NCI-H2029 treated with DMSO at 0.1 percent for 48 hours (cell line): ENCODE measurements around the gene RUNX3.
A peak's percentile ranks its signal among the peaks of the same experiment; 100 is the strongest.

Source experiments
- DNase-seq: peaks from one replicate; lab custom pipeline; 2025; lab: John Stamatoyannopoulos, UW

RUNX3 gene

DNA sequence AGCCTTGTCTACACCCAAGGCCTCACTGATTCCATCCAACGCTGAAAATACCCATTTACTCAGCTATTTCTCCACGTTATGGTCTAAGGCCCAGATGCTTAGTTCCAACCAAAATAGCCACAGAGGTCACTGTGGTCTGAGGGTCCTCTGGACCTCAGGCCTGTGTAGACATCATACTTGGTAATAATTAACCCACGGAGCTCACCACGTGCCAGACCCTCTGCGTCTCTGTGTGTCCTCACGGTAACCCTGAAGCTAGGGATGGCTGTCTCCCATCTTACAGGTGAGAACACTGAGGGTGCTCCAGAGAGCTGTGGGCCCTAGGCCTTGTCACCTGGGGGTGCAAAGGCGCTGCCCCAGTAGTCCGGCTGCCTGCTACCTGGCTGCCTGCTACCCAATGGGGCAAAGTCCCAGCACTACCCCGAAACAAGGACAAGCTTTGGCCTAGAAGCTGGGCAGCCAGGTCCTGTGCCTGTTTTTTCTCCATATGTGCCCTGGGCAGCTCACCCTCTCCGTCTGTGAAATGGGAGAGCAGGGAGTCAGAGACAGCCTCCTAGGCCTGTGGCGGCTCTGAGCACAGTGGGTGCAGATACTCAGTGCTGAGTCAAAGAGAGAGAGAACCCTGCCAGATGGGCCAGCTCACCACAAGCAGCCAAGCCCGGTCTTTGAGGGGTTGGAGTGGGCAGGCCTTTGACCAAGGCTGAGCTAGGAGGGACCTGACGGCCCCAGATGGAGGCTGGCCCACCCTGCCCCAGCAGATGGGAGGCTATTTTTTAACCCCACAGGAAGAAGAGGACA is 17.0 kb upstream of the RUNX3 start:
- DNase-seq, result no peak

DNA sequence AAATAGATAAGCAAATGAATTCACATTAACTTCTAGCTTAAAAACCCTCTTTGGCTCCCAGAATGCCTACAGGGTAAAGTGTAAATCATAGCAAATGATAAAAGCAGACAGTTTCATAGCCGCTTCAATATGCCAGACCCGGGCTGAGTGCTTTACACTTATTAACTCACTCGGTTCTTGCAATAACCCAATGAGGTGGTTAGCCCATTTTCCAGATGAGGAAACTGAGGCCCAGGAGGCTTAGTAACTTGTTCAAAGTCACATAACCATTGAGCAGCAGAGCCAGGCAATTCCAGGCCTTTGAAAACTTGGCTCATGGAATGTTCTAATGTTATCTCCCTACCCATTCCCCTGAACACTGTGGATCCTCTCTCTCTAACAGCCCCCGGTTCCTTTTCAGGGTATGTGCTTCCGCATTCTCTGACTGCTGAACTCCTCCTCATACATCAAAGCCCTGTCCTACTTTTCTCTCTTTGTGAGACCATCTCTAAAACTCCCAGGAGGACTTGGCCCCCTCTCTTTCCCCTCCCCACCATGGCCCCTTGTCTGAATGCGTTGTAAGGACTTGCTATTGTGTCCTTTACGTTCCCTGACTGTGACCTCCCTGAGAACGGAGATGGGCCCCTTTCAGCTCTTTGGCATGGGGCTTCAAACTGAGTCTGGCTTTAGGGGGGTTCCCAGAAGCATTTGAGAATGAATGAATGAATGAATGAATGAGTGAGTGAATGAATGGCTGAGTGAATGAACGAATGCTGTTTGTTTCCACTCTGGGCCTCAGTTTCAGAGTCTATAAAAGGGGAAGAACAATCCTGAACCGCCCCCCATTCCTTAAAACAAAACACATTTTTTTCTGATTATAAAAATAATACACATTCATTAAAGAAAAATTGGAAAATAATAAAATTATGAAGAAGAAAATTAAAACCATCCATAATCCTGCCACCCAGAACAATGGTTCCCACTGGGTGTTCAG is 15.6 kb upstream of the RUNX3 start:
- no peak for DNase-seq

DNA sequence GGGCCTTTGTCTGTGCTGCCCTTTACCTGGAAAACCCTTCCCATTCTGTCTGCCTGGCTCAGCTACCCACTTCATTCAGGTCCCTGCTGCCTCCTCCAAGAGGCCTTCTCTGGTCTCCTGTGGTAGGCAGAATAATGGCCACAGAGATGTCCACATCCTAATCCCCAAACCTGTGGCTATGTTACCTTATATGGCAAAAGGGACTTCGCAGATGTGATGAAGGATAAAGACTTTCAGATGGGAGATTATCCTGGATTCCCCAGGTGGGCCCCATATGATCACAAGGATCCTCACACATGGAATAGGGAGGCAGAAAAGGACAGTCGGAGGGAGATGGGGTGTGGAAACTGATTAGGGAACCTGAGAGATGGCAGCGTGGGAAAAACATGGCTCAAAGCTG is 14.2 kb upstream of the RUNX3 start:
- DNase-seq, result no peak

DNA sequence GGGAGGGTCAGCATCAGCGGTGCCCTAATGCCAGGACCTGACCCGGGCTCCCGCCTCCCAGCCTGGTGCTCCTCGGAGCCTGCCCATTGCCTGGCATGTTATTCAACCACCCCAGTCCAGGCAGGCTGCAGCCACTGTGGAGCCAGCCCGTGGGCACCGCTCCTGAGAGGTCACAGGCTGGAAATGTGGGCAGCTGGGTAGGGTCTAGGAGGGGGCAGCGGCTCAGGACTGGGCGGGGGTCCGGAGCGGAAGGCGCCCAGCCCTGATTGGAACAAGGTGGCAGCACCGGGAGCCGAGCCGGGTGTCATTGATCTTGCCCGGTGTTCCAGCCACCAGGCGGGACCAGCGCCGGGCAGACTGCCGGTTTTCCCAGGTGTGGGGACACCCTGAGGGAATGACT is 12.7 kb upstream of the RUNX3 start:
- no peak for DNase-seq

DNA sequence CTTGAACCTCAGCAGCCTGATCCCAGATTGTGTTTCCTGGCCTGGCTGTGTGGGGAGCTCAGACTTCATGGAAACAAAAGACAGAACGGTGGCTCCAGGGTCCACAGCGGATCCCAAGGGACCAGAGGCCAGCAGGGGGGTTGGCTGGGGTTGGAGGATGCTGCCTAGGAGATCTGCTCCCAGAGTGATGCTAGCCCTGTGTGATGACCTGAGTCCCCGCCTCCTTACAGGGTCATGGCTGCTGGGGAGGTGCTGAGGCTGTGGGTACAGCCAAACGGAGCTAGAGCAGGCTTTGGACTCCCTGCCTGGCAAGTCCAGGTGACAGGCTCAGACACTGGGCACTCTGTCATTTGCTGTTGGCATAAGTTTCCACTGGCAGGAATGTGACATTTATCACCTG is 11.5 kb upstream of the RUNX3 start:
- no peak for DNase-seq

DNA sequence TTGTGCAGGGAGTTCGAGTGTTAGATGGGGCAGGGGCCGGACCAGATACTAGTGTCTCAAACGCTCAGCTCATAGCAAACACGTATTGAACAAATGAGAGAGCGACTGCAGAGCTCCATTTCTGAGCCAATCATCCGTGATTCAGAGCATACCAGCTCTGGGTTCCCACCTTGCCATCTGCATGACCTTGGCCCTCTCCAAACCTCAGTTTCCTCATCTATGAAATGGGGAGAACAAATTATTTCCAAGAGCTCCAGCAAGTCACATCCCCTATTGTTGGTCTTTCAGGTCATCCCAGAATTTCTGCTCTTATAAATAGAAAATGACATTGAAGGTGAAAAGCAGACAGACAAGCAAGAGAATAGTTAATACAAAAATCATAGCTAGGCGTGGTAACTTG is 10.2 kb upstream of the RUNX3 start:
- DNase-seq, result no peak

DNA sequence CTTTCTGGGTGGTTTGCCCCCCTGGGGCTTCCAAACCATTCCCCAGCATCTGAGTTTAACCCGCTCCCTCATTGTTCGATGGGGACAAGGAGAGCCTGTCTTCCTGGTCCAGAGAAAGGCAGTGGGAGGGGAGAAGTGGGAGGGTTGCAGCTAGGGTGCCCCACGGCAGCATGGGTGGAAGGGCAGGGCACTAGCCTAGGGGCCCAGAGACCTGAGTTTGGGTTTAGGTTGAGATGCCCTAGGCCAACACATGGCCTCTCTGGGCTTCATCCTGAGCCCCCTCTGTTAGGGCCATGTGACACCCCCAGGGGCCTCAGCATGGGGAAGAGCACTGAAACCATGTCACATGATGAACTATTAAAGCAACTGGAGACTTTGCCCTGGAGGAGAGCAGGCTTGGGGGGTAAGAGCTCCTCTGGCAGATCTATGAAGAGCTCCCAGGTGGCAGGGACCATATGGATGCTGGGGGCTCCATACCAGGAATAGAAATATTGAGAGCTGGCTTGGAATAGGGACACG is 9.7 kb upstream of the RUNX3 start:
- no peak for DNase-seq

DNA sequence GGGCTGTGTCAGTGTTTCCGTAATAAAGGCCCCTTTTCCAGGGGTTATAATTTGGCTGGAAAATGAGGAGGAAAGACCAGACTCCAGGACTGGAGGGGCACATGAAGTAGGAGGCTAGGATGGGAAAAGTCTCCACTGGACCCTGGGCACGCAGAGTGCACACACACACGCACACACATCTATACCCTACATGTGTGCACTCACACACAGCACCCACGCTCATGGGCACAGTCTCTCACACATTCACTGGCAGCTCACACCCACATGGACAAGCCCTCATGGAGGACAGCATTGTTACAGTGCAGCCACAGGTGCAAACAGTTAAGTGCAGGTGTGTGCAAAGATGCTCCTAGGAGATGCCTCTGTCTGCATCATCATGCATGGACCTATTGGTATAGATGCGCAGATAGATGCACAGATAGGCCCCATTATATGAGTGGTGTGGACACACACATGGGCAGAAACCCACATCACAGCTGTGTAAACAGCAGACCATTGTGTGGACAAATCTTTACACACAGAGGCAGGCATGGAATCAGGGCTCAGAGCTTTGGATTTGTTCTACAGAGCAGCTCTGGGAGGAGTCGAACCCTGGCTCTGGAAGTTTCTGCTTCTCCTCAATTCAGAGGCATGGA is 9.1 kb upstream of the RUNX3 start:
- DNase-seq, result no peak

DNA sequence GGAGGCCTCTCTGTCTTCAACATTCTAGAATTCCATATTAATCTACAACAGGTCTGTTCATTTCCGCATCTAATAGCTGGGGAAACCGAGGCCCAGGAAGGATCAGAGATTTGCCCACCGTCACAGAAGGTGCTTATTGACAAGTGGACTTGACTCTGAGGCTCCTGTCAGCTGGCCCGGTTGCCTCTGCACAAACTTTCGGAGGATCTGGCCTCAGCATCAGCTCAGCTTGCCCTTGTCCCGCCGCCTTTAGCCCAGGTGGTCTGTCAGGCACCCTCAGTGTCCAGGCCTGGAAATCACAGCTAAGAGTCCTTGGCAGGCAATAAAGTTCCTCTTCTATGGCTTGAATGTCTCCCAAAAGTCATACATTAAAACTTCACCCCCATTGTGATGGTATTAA is 8.2 kb upstream of the RUNX3 start:
- DNase-seq, result no peak

DNA sequence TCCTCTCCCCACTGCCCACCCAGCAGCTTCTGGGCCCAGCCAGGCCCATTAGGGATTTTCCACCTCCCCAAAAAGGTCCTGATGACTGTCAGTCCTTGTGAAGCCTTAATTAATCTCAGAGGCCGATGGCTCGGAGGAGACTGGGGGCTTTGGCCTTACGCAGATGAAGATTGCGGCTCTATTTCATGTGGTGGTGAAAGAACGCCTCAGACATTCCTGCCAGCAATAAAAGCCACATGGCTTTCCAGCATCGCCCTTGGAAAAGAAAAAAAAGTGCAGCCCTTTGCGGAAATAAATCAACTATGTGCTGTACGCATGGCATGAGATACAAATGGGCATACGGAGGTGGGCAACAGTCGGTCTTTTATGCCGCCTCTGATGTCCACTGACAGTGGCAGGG is 6.6 kb upstream of the RUNX3 start:
- DNase-seq, result no peak

DNA sequence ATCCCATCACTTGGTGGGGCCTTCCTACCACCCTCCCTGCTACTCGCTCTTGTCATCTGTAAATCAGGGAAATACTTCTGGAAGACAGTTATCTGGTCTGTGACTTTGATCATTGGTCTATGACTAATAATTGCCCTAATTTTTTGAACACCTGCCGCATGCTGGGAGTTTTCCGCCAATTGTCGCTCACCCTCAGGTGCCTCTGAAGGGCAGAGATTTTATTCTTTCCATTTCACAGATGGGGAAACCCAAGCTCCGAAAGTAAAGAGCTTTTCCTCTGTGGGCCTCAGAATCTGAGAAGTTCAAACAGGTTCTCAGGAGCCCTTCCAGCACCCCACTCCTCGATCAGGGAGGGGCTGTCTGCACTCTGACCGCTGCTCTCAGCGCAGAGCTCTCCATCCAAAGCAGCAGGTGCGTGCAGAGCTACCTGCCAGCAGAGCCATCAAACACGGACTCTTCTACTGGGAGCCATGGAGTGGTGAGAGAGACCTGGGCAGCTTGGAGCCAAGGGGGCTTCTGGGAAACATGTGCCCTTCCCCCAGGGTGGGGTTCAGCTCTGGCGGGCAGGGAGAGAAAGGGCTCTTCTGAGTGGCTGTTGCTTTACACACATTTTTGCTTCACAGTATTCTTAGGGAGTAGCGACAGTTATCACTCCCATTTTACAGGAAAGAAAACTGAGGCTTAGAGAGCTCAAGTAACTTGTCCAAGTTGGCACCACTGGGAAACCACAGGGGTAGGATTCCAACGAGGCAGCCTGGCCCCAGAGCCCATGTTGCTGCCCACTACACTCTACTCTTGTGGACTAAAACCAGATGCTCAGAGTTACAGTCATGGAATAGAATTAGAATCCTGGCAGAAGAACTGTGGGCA is 5.8 kb upstream of the RUNX3 start:
- no peak for DNase-seq

DNA sequence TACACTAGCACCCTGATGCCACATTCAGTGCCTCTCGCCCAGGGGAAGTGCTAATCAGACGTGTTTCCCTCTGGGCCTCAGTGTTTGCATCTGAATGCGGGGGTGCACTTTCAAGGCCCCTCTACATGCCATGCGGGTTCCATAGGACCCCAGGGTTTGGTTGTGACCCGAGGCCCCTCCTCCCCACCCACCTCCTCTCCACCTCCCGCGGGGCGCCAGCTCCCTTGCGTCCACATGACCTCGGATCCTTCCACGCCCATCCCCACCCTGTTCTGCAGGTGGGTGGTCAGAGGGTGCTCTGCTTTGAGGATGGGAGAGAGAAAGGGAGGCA is 5.1 kb upstream of the RUNX3 start:
- DNase-seq, result no peak

DNA sequence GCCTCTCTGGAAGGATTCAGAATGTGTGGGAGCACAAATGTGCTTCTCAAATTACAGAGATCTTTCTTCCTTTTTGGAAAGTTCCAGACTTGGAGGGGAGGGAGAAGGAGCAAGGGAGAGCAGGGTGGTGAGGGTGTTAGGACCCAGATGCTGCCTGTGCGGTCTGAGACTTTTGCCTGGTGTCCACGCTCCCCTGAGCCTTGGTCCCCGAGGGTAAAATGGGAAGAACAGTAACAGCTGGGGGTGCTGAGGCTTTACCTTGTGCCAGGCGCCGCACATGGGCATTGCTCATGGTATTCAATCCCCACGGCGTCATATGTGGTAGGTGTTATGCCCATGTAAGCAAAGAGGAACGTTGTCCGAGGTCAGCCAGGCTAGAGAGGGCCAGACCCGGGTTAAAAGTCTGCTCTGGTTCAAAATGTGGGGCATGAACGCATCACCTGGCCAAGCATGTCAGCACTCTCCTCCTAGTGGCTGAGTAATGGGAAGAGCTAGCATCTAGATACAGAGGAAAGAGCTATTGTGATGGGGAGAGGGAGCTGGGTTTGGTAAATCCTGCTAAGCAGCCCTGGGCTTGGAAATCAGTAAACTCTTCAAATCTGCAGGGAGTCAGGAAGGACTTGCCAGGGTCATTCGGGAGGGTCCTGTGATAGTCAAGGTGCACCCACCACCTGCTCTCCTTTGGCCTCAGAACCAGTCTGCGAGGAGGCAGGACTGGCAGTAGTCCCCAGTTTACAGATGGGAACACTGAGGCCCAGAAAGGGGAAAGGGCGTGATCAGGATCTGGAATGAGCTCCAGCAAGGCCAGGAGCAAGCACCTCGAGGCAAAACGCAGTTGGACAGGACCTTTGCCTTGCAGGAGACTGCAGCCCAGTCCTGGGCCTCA is 4.5 kb upstream of the RUNX3 start:
- no peak for DNase-seq

DNA sequence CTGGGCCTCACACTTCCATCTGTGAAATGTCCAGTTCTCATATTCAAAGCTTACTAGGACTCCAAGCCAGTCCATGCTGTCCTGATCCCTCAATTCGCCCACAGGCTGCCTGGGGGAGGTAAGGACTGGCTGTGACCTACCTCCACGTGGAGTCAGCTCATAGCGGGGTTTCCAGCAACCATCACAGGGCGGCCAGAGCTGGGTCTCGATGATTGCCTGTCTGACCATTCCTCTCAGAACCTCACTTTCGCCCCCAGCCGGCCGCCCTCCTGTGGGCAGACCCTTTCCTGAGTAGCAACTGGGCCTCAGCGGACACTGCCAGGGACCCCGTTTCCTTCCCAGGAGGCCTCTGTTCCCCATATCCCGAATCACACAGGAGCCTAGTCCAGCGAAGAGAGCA is 3.4 kb upstream of the RUNX3 start:
- DNase-seq, result no peak

DNA sequence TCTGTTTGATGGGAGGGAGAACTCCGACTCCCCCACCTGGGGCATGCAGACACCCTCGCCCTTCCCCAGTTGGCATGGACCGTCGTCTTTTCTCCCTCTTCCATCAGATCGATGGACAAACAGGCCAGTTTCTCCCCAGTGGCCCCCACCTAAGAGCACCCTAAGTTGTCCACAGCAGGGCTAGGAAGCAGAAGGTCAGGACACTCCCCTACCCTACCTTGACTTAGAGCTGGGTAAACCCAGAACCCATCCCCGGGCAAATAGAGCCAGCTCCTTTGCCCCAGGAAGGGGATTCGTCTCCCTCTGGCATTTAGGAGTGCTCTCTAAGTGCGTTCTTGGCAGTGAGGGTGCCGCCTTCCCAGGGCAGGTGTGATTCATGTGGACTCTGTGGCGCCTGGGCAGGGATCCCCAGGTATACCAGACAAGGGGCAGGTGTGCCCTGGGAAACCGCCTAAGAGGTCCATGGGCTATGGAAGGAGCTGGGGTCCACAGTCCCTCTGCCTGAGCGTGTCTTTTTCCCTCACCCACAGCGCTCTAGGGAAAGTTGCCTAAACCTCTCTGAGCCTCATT is 2.7 kb upstream of the RUNX3 start:
- peak; percentile 42 for DNase-seq

DNA sequence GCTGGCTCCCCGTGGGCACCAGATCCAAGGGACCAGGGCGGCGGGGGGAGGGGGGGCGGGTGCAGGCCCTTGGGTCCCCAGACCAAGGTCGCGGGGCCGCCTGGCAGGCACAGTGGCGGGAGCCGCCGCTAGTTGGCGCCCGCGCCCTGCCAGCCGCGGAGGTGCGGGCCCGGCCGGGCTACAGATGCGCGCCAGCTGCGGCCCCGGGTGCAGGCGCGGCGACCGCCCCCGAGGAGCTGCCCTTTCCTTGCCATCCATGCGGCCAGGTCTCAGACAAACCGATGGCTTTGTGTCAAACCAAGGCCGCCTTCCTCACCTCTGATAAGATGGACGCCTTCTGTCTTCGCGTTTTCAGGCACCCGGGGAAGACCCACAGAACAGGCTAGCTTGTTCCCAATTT is 2.2 kb upstream of the RUNX3 start:
- no peak for DNase-seq

DNA sequence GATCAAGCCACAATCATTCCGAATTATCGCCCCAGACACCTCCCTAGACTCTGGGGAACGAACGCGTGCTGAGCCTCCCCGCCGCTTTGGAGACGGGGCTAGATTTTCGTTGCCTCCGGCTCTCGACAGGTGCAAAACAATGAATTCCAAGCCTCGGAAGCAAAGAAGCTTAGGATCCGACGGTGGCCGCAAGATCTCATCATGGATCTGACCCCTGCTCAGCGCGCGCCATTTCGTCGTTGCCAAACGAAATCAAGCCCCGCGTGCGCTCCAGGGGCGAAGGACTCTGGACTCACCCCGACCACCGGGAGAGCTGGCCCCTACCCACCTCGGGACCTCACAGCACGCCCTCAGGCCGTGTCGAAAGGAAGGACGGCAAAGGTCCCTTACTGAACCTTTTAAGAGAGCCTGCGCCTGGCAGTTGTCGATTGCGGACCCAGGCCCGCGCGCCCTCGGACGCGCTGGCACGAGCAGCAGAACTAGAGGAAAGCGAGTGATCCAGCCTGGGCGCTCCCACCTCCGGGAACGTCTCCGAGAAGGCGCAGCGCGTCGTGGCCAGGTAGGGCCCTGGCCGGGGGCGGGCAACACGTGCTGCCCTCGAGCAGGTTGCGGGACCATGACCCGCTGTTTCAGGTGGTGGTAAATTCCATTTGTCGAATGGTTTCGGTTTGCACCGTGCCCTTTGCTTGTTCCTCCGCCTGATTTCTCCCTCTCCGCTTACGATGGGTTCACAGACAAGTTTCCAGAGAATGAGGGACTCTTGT is 1.6 kb upstream of the RUNX3 start:
- no peak for DNase-seq

DNA sequence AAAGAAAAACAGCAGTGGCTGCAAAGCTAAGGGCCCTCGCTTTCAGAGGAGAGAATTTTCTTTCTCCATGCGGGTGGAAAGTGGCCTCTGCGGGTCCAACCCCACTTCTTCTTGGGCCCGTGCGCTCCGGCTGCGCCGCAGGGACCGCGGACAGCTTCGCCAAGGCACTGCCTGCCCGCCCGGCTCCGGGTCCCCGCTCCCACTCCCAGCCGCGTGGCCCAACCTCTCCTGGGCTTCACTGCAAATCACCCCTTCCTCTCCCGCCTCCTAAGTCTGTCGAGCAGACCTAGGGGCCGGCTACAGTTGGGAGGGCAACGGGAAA is 1.0 kb upstream of the RUNX3 start:
- no peak for DNase-seq

DNA sequence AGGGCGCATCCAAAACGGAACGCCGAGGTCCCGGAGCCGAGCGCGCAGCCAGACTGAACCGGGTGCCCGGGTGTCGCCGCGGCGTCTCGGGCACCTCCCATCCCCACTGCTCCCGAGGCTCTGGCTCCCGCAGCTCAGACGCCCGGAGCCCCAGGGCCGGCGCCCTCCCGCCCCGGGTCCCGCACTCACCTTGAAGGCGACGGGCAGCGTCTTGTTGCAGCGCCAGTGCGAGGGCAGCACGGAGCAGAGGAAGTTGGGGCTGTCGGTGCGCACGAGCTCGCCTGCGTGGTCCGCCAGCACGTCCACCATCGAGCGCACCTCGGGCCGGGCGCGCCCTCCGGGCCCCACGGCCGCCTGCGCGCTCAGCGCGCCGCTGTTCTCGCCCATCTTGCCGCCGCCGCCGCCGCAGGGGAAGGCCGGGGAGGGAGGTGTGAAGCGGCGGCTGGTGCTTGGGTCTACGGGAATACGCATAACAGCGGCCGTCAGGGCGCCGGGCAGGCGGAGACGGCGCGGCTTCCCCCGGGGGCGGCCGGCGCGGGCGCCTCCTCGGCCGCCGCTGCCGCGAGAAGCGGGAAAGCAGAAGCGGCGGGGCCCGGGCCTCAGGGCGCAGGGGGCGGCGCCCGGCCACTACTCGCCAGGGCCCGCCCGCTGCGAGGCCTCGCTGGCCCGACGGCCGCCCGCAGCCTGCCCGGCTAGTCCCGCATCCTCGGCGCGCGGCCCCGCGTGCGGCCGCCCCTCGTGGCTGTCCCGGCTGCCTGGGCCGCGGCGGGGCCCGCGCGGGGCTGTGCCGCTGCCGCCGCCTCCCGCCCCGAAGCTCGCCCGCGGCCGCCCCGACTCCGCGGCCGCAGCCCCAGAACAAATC is 447 bp downstream of the RUNX3 start:
- no peak for DNase-seq
